ENCODE measurements around the gene MUC21.
A peak's percentile ranks its signal among the peaks of the same experiment; 100 is the strongest.
"Not testable (repeated sequence)": the region's sequence is repeated elsewhere in the genome, so short reads cannot be mapped to it uniquely, and the experiment has no call there.

The MUC21 gene

GRCh38 chr6:30983439-30983838, at the start of gene MUC21:
TSS of gene MUC21 (plus strand) at chr6:30983718. CDS start at chr6:30983959, 241 bp downstream.
- no peak for DNase-seq

GRCh38 chr6:30935018-30935417, 48.5 kb upstream of the MUC21 start:
- no peak for DNase-seq

GRCh38 chr6:30937265-30937664, 46.3 kb upstream of the MUC21 start:
- DNase-seq, result no peak

DNA sequence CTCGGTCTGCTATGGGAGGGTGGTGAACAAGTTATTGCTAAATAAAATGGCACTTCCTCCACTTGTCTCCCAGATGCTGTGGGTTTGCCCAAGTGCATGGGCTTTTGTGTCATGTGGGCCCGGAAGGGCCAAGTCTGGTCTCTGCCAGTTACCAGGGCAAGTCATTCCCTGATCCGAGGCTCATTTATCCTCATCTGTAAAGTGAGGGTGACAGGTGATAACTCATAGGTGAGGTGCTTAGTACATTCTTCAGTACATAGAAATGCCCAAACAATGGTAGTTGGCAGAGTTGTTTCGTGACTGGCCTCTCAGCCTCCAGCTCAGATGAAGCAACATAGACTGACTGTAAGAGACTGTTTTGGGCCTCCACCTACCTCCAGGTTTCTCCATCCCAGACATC, 44.8 kb upstream of the MUC21 start:
- no peak for DNase-seq

DNA sequence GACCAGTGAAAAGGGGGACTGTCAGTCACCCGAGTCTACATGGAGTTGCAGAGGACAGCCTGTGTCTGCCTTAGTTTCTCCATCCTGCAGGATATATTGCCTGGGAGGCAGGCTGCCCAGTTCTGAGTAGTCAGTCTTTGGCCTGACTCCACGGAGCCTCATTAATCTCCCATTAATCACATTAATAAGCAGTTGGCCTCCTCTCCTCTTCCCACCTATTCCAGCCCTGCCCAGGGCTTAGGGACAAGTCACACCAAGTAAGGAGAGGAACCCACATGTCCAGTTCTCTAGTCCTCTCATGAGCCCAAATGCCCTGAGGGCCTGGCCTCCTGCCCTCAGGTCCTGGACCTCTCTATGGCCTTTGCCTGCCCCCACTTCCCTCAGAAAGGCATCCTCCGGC, 44.0 kb upstream of the MUC21 start:
- no peak for DNase-seq

DNA sequence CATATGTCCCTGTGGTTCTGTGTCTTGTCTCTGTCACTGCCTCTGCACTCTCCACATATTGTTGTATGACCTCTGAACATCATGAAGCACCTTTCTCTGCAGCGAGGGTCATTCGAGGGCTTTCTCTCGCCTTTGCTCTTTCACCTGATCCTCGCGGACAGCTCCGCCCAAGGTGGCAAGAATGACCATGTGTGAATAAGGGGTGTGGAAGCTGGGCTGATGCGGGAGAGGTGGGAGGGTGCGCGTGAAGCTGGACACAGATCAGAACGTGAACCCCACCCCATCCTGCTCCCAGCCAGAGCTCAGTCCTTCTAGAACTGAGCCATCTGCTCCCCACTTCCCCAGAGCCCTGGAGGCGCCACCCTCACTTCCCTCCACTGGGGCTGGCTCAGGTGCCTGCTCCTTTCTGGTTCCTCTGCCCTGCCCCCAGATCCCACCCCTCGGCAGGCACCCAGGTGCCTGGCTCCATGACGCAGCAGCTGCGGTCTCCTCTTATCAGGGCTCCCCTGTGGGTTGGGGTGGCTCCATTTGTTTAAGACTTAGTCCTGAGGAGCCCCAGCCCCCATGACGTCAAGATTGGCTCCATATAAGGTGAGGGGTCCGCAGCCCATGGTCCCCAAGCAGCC, 43.0 kb upstream of the MUC21 start, which contains the start of gene MUCL3:
MUCL3 (plus strand) TSS at position 613 of the 626 bp plus-strand sequence. CDS start 27 bp downstream, outside the sequence.
- no peak for DNase-seq

DNA sequence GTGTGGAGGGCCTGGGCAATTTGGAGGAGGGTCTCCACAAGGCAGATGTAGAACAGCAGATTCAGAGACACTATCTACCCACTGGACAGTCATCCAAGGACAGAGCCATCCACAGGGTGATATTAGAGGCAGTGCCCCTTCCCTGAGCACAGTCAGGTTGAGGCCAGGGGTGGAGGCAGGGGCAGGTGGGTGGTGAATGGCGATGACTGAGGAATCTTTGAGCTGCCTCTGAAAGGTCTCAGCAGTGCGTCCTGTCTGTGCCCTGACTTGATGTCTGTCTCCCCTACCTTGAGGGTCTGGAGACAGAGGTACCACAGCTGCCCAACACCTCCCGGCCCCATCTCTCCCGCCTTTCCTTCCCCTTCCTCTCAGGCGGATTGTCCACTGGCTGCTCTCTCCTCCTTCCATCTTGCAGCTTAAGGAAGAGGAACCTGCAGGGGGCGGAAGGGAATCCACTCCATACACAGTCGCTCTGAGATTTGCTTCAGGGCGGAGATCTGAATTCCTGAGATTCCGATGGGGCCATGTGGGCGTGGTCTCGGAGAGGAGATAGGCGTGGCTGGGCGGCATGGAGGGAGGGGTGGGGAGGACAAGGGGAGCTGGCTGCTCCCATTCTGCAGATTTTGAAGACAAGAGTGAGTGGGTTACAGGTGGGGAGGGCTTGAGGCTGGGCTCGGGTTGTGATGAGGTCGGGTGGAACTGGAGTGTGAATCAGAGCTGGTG, 41.0 kb upstream of the MUC21 start:
- DNase-seq, result no peak

- DNase-seq, result no peak
Observed at GRCh38 chr6:30944051-30944450, 39.5 kb upstream of the MUC21 start.

DNA sequence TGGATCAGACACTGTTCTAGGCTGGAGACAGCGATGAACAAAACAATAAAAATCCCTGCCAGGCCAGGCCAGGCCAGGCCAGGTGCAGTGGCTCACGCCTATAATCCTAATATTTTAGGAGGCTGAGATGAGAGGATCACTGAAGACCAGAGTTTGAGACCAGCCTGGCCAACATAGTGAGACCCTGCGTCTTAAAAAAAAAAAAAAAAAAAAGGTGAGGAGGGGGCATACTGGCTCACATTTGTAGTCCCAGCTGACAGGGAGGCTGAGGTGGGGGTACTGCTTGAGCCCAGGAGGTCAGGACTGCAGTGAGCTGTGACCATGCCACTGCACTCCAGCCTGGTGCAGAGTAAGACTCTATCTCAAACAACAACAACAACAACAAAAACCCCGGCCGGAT, 38.2 kb upstream of the MUC21 start:
- DNase-seq, result no peak

- no peak for DNase-seq
Observed at GRCh38 chr6:30947231-30947630, 36.3 kb upstream of the MUC21 start.

DNA sequence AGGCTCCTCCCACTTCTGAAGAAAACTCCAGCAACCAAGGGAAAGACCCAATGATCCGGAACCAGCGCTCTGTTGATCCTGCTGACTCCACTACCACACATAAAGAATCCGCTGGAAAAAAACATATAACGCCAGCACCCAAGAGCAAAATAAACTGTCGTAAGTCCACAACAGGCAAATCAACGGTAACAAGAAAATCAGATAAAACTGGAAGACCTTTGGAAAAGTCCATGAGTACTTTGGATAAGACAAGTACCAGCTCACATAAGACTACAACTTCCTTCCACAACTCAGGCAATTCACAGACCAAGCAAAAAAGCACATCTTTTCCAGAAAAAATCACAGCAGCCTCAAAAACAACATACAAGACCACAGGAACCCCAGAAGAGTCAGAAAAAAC, 34.7 kb upstream of the MUC21 start:
- no peak for DNase-seq

GRCh38 chr6:30951907-30952469, 31.5 kb upstream of the MUC21 start:
- no peak for DNase-seq

- DNase-seq, result no peak
Observed at GRCh38 chr6:30954631-30955366, 28.7 kb upstream of the MUC21 start.

DNA sequence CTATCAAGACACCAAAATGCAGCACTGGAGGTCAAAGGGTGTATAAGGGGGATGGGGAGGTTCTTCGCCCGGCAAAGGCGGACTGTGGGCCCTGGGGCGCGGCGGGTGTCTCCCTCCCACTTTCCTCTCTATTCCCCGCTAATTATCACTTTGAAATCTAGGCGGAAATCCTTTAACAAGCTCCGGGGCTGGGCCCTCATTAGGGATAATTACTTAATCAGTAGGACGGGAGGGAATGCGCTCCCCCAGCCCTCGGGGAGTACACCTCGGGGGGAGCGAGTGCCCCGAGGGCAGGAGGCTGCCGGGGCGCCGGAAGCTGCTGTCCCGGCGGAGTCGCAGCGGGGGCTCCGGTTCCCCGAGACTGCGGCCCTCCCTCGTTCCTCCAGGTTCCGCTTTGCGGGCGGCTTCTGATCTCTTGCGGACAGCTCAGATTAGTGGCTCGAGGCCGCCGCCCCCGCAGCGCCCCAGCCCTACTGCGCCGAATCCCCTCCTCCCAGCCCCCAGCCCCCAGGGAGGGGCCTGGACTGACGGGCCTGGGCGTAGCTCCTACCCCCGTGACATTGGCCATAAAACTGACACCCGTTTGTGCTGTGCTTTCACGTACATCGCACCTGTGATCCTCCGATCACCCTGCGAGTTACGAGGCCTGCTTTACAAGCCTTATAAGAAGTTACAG, 28.0 kb upstream of the MUC21 start:
- peak; percentile 69 for DNase-seq

DNA sequence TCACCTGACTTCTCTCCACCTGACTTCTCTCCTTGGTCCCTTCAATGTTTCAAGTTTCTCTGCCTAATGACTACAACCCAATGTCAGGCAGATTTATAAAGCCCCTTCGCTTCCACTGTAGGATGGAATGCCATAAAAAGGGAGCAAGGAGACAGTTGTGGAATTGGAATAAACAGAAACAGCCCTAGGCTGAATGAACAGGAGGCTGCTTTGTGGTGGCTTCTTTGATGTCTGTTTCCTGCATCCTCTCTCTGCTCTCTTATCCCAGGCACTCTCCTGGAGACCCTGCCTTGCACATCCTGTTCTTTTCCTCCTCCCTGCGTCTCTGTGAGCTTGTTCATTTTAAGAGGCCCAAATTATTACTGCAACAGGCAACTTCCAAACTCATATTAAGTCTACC, 25.8 kb upstream of the MUC21 start:
- DNase-seq, result no peak

DNA sequence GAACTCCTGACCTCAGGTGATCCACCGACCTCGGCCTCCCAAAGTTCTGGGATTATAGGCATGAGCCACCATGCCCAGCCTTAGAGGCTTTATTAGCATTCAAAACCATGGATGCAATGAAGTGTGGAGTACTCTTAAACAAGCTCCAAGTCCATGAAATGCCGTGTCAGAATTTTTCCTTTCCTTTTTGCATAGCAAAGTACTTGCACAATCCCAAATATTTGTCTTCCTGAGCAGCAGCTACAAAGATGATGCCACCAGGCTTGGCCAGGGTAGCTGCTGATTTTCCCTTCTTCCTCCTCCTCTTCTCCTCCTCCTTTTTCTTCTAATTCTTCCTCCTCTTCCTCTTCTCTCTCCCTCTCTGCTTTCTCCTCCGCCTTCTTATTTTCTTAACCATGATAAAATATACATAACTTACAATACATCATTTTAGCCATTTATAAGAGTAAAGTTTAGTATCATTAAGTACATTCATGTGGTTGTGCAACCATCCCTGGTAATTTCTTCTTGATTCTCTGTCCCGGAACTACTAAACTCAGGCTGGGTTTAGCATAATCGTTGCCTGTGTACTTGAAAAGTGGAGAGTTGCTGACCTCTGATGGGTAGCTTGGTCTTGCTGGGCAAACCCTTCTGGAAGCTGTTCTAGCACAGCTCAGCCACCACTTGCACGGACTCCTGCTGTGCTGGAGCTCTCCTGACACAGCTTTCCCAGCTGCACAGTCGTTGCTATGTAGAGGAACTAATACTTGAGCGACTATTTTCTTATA, 22.4 kb upstream of the MUC21 start:
- DNase-seq, result no peak

DNA sequence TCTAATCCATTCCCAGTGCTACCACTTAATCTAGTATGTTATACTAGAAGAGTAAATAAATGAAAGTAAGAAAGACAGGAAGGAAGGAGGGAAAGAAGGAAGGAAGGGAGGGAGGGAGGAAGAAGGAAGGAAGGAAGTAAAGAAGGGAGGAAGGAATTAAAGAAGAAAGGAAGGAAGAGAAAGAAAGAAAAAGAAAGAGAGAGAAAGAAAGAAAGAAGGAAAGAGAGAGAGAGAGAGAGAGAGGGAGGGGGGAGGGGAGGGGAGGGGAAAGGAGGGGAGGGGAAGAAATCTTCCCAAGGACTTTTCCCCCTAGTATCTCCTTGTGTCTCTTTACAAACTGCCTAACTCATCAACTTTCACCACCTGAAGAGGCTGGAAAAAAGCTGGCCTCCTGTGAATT, 20.8 kb upstream of the MUC21 start:
- DNase-seq, result no peak

DNA sequence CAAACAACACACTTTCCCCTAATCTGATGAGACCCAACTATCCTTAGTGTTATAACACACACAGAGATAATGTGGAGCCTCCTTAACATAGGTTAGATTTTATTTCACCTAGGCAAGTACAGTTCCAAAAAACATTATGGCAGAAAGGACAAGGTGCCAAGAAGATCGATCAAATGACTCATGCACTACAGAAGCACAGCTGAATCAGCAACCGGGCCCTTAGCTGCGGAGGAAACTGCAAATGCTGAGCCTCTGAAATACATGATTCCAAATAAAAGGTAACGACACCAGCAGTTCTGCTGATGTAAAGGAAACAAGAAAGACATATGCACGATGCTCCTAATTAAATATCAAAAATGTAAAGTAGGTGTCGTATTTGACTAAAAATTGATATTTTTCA, 19.9 kb upstream of the MUC21 start:
- DNase-seq, result no peak

- DNase-seq, result no peak
Observed at GRCh38 chr6:30964075-30964474, 19.4 kb upstream of the MUC21 start.

GRCh38 chr6:30965140-30965601, 18.3 kb upstream of the MUC21 start:
- DNase-seq, result no peak

GRCh38 chr6:30966154-30966553, 17.4 kb upstream of the MUC21 start:
- no peak for DNase-seq

- DNase-seq, result not testable (repeated sequence)
Observed at GRCh38 chr6:30969171-30969570, 14.3 kb upstream of the MUC21 start.

Data from activated CD8-positive, alpha-beta memory T cell treated with anti-CD3 and anti-CD28 coated beads, Interleukin-2, amount 50 U/mL, for 4 hours (primary cell).